Liver (tissue), 9 donors: Measurements from ENCODE around the gene HDLBP. TPM values are rescaled to one million over a fixed set of nuclear protein-coding genes. Genes with fewer than 3 reads are reported as not detected.

Experiments
- DNase-seq: peaks from one replicate; pipeline ENCODE4 v3.0.0-alpha.2; 2017; ENCODE audit warnings: low spot score
- H3K27ac ChIP-seq, 2 donors: one replicate each; pipeline ENCODE4 v1.7.0; 2013; ENCODE audit warnings: inconsistent platforms in 2 of 2, low read length in 2 of 2, control low read depth in 1 of 2, low read depth in 1 of 2, mild to moderate bottlenecking in 1 of 2
- H3K27me3 ChIP-seq, 4 donors: one replicate each; pipeline versions ENCODE4 v1.6.1 to v1.7.0; 2013; ENCODE audit warnings: low read length in 3 of 4, inconsistent platforms in 1 of 4, mild to moderate bottlenecking in 1 of 4, moderate library complexity in 1 of 4; ENCODE audit not compliant: control insufficient read depth in 4 of 4, insufficient read depth in 4 of 4
- H3K36me3 ChIP-seq, 4 donors: one replicate each; pipeline versions ENCODE4 v1.6.1 to v1.7.0; 2013; ENCODE audit warnings: low read length in 3 of 4, mild to moderate bottlenecking in 3 of 4, low read depth in 1 of 4, moderate library complexity in 1 of 4; ENCODE audit not compliant: control insufficient read depth in 4 of 4, insufficient read depth in 3 of 4
- H3K4me1 ChIP-seq, 4 donors: one replicate each; pipeline versions ENCODE4 v1.6.1 to v1.7.0; 2013; ENCODE audit warnings: low read length in 3 of 4, mild to moderate bottlenecking in 3 of 4, moderate library complexity in 1 of 4; ENCODE audit not compliant: control insufficient read depth in 4 of 4, insufficient read depth in 4 of 4
- H3K4me3 ChIP-seq, 3 donors: one replicate each; pipeline versions ENCODE4 v1.6.1 to v1.7.0; 2013; ENCODE audit warnings: low read length in 3 of 3, control low read depth in 1 of 3, low read depth in 1 of 3, mild to moderate bottlenecking in 1 of 3
- H3K9ac ChIP-seq, 2 donors: one replicate each; pipeline ENCODE4 v1.7.0; 2013; ENCODE audit warnings: low read length in 2 of 2, mild to moderate bottlenecking in 2 of 2, moderate library complexity in 2 of 2, control low read depth in 1 of 2, low read depth in 1 of 2
- H3K9me3 ChIP-seq, 4 donors: one replicate each; pipeline versions ENCODE4 v1.6.1 to v1.7.0; 2013; ENCODE audit warnings: low read length in 3 of 4; ENCODE audit not compliant: control insufficient read depth in 4 of 4
- ATF3 ChIP-seq: IDR thresholded peaks from 2 replicates; pipeline ENCODE4 v1.6.1; 2016; ENCODE audit warnings: antibody characterized with exemption
- CTCF ChIP-seq: fragments of 150-350 bp; IDR thresholded peaks from 2 replicates; pipeline ENCODE4 v1.5.1; 2017; ENCODE audit warnings: improper control_type of control experiment, low read depth, low read length; ENCODE audit not compliant: missing input control
- EGR1 ChIP-seq, 2 donors: IDR thresholded peaks; 2 replicates each; pipeline ENCODE4 v1.6.1; 2016 to 2018; ENCODE audit warnings: antibody characterized with exemption in 2 of 2, low read depth in 2 of 2
- FOXA1 ChIP-seq: IDR thresholded peaks from 2 replicates; pipeline ENCODE4 v1.6.1; 2016; ENCODE audit warnings: antibody characterized with exemption
- FOXA2 ChIP-seq: IDR thresholded peaks from 2 replicates; pipeline ENCODE4 v1.6.1; 2016; ENCODE audit warnings: antibody characterized with exemption
- GABPA ChIP-seq, 2 donors: IDR thresholded peaks in 1 of 2; conservative IDR thresholded peaks in 1 of 2; 2 replicates each; pipeline ENCODE4 v1.6.1; 2016; ENCODE audit warnings: antibody characterized with exemption in 2 of 2, mild to moderate bottlenecking in 1 of 2, moderate library complexity in 1 of 2
- HNF4A ChIP-seq, 2 donors: conservative IDR thresholded peaks; 2 replicates each; pipeline ENCODE4 v1.6.1; 2016; ENCODE audit warnings: antibody characterized with exemption in 2 of 2, mild to moderate bottlenecking in 2 of 2
- HNF4G ChIP-seq: IDR thresholded peaks from 2 replicates; pipeline ENCODE4 v1.6.1; 2016; ENCODE audit warnings: antibody characterized with exemption
- JUND ChIP-seq, 2 donors: IDR thresholded peaks; 2 replicates each; pipeline ENCODE4 v1.6.1; 2016; ENCODE audit warnings: antibody characterized with exemption in 2 of 2
- MAX ChIP-seq: IDR thresholded peaks from 2 replicates; pipeline ENCODE4 v1.6.1; 2016; ENCODE audit warnings: antibody characterized with exemption
- NR2F2 ChIP-seq: IDR thresholded peaks from 2 replicates; pipeline ENCODE4 v1.6.1; 2016; ENCODE audit warnings: antibody characterized with exemption
- RAD21 ChIP-seq, 2 donors: IDR thresholded peaks; 2 replicates each; pipeline ENCODE4 v1.6.1; 2016; ENCODE audit warnings: antibody characterized with exemption in 2 of 2, mild to moderate bottlenecking in 2 of 2
- RXRA ChIP-seq, 2 donors: IDR thresholded peaks; 2 replicates each; pipeline ENCODE4 v1.6.1; 2017 to 2018; ENCODE audit warnings: antibody characterized with exemption in 2 of 2, mild to moderate bottlenecking in 1 of 2
- TAF1 ChIP-seq: conservative IDR thresholded peaks from 2 replicates; pipeline ENCODE4 v1.6.1; 2016; ENCODE audit warnings: antibody characterized with exemption, mild to moderate bottlenecking
- YY1 ChIP-seq: IDR thresholded peaks from 2 replicates; pipeline ENCODE4 v1.6.1; 2016; ENCODE audit warnings: antibody characterized with exemption, mild to moderate bottlenecking
- ZBTB33 ChIP-seq: IDR thresholded peaks from 2 replicates; pipeline ENCODE4 v1.6.1; 2016; ENCODE audit warnings: antibody characterized with exemption
- WGBS: extraction: QIAGEN DNeasy Blood & Tissue Kit; methylation state at CpG from one replicate; pipeline ENCODE4 v1.1.7; 2013; 5-methylcytosine and 5-hydroxymethylcytosine counted together
- polyA plus RNA-seq, 2 donors: library from polyadenylated mRNA; stranded (reverse) in 1 of 2; unstranded in 1 of 2; fragments of 200-250 nt in 1 of 2; fragments of >200 nt in 1 of 2; fragmentation: Nextera tagmentation in 1 of 2; extraction: Ambion mirVana in 1 of 2; gene quantifications; one replicate each; pipeline versions ENCODE4 v1.2.1 to v1.2.3, GENCODE V29; 2013 to 2015
- total RNA-seq, 2 donors: library from RNA; depleted of rRNA; stranded (reverse); fragments of >200 nt; gene quantifications; one replicate each; pipeline ENCODE4 v1.2.3, GENCODE V29; 2014
- donor health status: healthy.
- donor health status: healthy.
- donor health status: healthy.
- donor health status: healthy.
- donor health status: healthy.

HDLBP gene
- total and polyA plus RNA-seq, 4 donors, result 219 to 580 (median 258) TPM

GRCh38 chr2:241204490-241204889, 111.0 kb downstream of the HDLBP start:
- Histone ChIP-seq H3K4me1 (no peaks in the 10 kb centered on the region), H3K9me3 (no peaks in the 10 kb centered on the region), H3K27ac (no peak overlapping the region), H3K36me3 (no peaks in the 10 kb centered on the region), H3K4me3 (no peak overlapping the region), H3K27me3 (no peaks in the 10 kb centered on the region), H3K9ac (no peak overlapping the region)
- TF ChIP-seq FOXA2, result no peak
- WGBS, result 87% methylated on average over 4 of the region's 4 CpGs
- no peak for DNase-seq

- H3K9ac ChIP-seq, result no peak overlapping the region
- no peaks in the 10 kb centered on the region for H3K36me3 ChIP-seq
- no peak for DNase-seq
- H3K27me3 ChIP-seq, result no peaks in the 10 kb centered on the region
- H3K4me3 ChIP-seq, result no peak overlapping the region
- H3K4me1 ChIP-seq, result no peaks in the 10 kb centered on the region
- no peaks in the 10 kb centered on the region for H3K9me3 ChIP-seq
- 92% methylated on average over 10 of the region's 10 CpGs for WGBS
- TF ChIP-seq EGR1 (IDR thresholded peaks at IDR 0.05; ENCODE audit: low read depth in 2 of 2) (no peak), RAD21 (IDR thresholded peaks at IDR 0.05) (no peak), MAX (no peak), ATF3 (no peak), GABPA (IDR thresholded peaks at IDR 0.05 in 1 of 2, conservative IDR thresholded peaks at IDR 0.05 in 1 of 2) (no peak), ZBTB33 (no peak), NR2F2 (no peak), RXRA (IDR thresholded peaks at IDR 0.05) (no peak), FOXA2 (no peak), TAF1 (no peak), HNF4A (conservative IDR thresholded peaks at IDR 0.05) (no peak), JUND (IDR thresholded peaks at IDR 0.05) (no peak), CTCF (no peak)
- H3K27ac ChIP-seq, result no peak overlapping the region
Measured at GRCh38 chr2:241204010-241204384, 111.5 kb downstream of the HDLBP start.

- Histone ChIP-seq H3K36me3 (no peaks in the 10 kb centered on the region), H3K4me1 (no peaks in the 10 kb centered on the region), H3K9ac (no peak overlapping the region), H3K9me3 (no peaks in the 10 kb centered on the region), H3K27me3 (no peaks in the 10 kb centered on the region), H3K4me3 (no peak overlapping the region), H3K27ac (no peak overlapping the region)
- TF ChIP-seq FOXA2, result no peak
- TF ChIP-seq ATF3, result no peak
- TF ChIP-seq FOXA1, result no peak
- TF ChIP-seq TAF1, result no peak
- no peak for TF ChIP-seq GABPA (IDR thresholded peaks at IDR 0.05 in 1 of 2, conservative IDR thresholded peaks at IDR 0.05 in 1 of 2)
- TF ChIP-seq HNF4G, result no peak
- TF ChIP-seq CTCF, result no peak
- TF ChIP-seq JUND (IDR thresholded peaks at IDR 0.05), result no peak
- no peak for TF ChIP-seq YY1
- 95% methylated on average over 27 of the region's 27 CpGs for WGBS
- DNase-seq, result no peak
Measured at GRCh38 chr2:241203218-241204009, 112.1 kb downstream of the HDLBP start.
